IPS-18a (cell line): ENCODE measurements around the gene SPATA31A6.
"Not testable (repeated sequence)": the region's sequence is repeated elsewhere in the genome, so short reads cannot be mapped to it uniquely, and the experiment has no call there.

Source experiments
- H3K27ac ChIP-seq: one replicate; pipeline ENCODE4 v1.5.1; 2013; ENCODE audit warnings: low read length
- H3K27me3 ChIP-seq: one replicate; pipeline ENCODE4 v1.6.1; 2013; ENCODE audit warnings: mild to moderate bottlenecking, low read length; ENCODE audit not compliant: control insufficient read depth, insufficient read depth
- H3K36me3 ChIP-seq: one replicate; pipeline ENCODE4 v1.6.1; 2013; ENCODE audit warnings: low read depth, low read length; ENCODE audit not compliant: control insufficient read depth
- H3K4me1 ChIP-seq: one replicate; pipeline ENCODE4 v1.6.1; 2013; ENCODE audit warnings: low read depth, low read length; ENCODE audit not compliant: control insufficient read depth
- H3K4me3 ChIP-seq: one replicate; pipeline ENCODE4 v1.5.1; 2013; ENCODE audit warnings: low read length
- H3K9ac ChIP-seq: one replicate; pipeline ENCODE4 v1.6.1; 2013; ENCODE audit warnings: mild to moderate bottlenecking, low read length, moderate library complexity
- H3K9me3 ChIP-seq: one replicate; pipeline ENCODE4 v1.6.1; 2013; ENCODE audit warnings: low read depth, low read length; ENCODE audit not compliant: control insufficient read depth

Gene SPATA31A6

GRCh38 chr9:42183359-42183758, at the start of gene SPATA31A6:
SPATA31A6 (plus strand) TSS chr9:42183659; CDS start chr9:42183688, 29 bp downstream.
- not testable (repeated sequence) for H3K9ac ChIP-seq, H3K36me3 ChIP-seq, H3K4me3 ChIP-seq, H3K27me3 ChIP-seq, H3K9me3 ChIP-seq, H3K4me1 ChIP-seq, H3K27ac ChIP-seq

GRCh38 chr9:42160299-42160698, 23.2 kb upstream of the SPATA31A6 start:
- not testable (repeated sequence) for H3K4me1 ChIP-seq, H3K9me3 ChIP-seq, H3K36me3 ChIP-seq, H3K27me3 ChIP-seq, H3K4me3 ChIP-seq, H3K9ac ChIP-seq, H3K27ac ChIP-seq

GRCh38 chr9:42219861-42220260, 36.4 kb downstream of the SPATA31A6 start:
- not testable (repeated sequence) for H3K27me3 ChIP-seq

GRCh38 chr9:42223230-42223629, 39.8 kb downstream of the SPATA31A6 start:
- not testable (repeated sequence) for H3K36me3 ChIP-seq, H3K27me3 ChIP-seq, H3K9me3 ChIP-seq, H3K4me1 ChIP-seq, H3K27ac ChIP-seq, H3K4me3 ChIP-seq, H3K9ac ChIP-seq

More at GRCh38 chr9:42219861-42220260, 36.4 kb downstream of the SPATA31A6 start:
- not testable (repeated sequence) for H3K4me3 ChIP-seq, H3K9ac ChIP-seq, H3K9me3 ChIP-seq, H3K36me3 ChIP-seq, H3K4me1 ChIP-seq, H3K27ac ChIP-seq

- H3K9ac ChIP-seq, H3K27me3 ChIP-seq, H3K27ac ChIP-seq, H3K36me3 ChIP-seq, H3K9me3 ChIP-seq, H3K4me1 ChIP-seq, H3K4me3 ChIP-seq: not testable (repeated sequence)
Observed at GRCh38 chr9:42233031-42233430, 49.6 kb downstream of the SPATA31A6 start.

GRCh38 chr9:42234610-42235009, 51.2 kb downstream of the SPATA31A6 start:
- not testable (repeated sequence) for H3K36me3 ChIP-seq, H3K27me3 ChIP-seq

GRCh38 chr9:42235352-42235991, 52.0 kb downstream of the SPATA31A6 start:
- not testable (repeated sequence) for H3K4me1 ChIP-seq, H3K4me3 ChIP-seq, H3K27me3 ChIP-seq, H3K36me3 ChIP-seq, H3K27ac ChIP-seq, H3K9me3 ChIP-seq, H3K9ac ChIP-seq

More at GRCh38 chr9:42234610-42235009, 51.2 kb downstream of the SPATA31A6 start:
- not testable (repeated sequence) for H3K9me3 ChIP-seq, H3K4me1 ChIP-seq, H3K4me3 ChIP-seq, H3K27ac ChIP-seq, H3K9ac ChIP-seq

- H3K27ac ChIP-seq, H3K36me3 ChIP-seq, H3K27me3 ChIP-seq, H3K4me3 ChIP-seq, H3K9me3 ChIP-seq, H3K4me1 ChIP-seq, H3K9ac ChIP-seq: not testable (repeated sequence)
Observed at GRCh38 chr9:42236097-42236496, 52.6 kb downstream of the SPATA31A6 start.

- H3K9ac ChIP-seq, H3K4me1 ChIP-seq, H3K27ac ChIP-seq, H3K9me3 ChIP-seq, H3K4me3 ChIP-seq, H3K27me3 ChIP-seq, H3K36me3 ChIP-seq: not testable (repeated sequence)
Observed at GRCh38 chr9:42237381-42237780, 53.9 kb downstream of the SPATA31A6 start.

GRCh38 chr9:42238862-42239261, 55.4 kb downstream of the SPATA31A6 start:
- H3K9me3 ChIP-seq, H3K4me3 ChIP-seq, H3K27ac ChIP-seq, H3K27me3 ChIP-seq, H3K36me3 ChIP-seq, H3K9ac ChIP-seq, H3K4me1 ChIP-seq: not testable (repeated sequence)
